HL-60/S4 treated with retinoic acid at 250 ng/mL for 4 days and 3 days (cell line): ENCODE measurements around the gene MAN1C1.
"Not testable (repeated sequence)": the region's sequence is repeated elsewhere in the genome, so short reads cannot be mapped to it uniquely, and the experiment has no call there.

Experiments used
- in situ Hi-C: fragments of 300-500 bp; cut with MboI; formaldehyde crosslinking; loops from 2 replicates; pipeline ENCODE4 v1.7.0; 2022; ENCODE audit warnings: low sequenced_read_pairs

The MAN1C1 gene

DNA sequence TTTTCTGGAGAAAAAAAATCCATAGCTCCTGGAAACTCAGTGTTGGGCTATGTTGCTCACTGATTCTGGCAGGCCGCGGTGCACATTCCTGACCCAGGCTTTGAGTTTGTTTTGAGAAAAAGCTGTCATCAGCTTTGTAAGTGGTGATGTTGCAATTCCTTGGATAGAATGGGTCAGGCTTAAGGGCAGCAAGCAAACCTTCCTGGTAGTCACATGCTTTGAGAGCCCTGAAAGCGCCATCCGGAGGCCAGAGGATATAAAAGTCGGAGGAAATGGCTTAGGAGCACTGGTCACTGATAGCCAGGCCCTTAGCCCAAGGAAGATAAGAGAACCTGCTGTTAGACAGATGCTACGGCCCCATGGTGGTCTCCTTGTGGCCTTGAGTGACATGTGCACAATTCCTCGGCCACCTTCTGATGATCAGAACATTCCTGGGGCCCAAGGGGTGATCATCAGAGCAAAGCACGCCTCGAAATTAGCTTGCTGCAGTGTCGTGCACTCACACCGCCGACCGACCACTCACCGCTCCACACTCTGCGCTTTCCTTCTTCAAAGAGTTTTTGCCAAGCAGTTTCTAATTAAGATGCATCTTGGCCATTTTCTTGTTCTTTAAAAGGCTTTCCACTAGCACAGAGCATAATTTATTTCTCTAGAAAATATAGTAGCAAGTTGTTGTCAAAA, 78.6 kb downstream of the MAN1C1 start:
- in situ Hi-C loops = no loop called here

DNA sequence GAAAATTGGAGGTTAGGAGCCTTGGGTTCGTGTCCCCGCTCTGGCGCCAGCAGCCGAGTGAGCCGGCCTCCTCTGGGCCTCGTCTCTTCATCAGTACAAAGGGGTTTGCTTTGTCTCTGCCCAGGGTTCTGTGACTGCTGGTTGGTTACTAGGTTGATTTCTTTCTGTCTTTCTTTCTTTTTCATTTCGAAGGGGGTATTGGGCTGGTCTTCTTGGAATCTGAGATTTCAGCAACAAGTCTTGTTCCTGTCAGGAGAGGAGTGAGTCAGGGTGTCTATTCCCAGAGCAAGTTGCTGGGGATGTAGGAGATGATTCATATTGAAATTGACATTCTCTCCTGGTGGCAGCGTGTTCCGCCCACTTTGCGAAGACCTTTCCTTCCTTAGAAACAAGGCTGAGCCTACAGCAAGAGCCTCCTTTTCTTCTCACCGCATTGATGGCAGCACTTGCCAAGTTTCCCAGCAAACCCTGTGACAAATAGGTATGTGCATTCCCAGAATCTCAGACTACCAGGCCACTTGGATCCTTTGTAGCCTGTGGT, 79.2 kb downstream of the MAN1C1 start:
- in situ Hi-C loops = no loop called here

DNA sequence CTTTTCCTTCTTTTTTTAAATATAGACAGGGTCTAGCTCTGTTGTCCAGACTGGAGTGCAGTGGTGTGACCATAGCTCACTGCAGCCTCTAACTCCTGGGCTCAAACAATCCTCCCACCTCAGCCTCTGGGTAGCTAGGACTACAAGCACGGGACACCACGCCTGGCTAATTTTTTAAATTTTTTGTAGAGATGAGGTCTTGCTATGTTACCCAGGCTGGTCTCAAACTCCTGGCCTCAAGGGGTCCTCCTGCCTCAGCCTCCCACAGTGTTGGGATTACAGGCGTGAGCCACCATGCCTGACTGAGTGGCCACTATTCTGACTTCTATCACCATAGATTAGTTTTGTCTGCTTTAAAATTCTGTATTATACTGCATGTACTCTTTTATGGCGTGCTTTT, 80.1 kb downstream of the MAN1C1 start:
- in situ Hi-C loops = not testable (repeated sequence)

DNA sequence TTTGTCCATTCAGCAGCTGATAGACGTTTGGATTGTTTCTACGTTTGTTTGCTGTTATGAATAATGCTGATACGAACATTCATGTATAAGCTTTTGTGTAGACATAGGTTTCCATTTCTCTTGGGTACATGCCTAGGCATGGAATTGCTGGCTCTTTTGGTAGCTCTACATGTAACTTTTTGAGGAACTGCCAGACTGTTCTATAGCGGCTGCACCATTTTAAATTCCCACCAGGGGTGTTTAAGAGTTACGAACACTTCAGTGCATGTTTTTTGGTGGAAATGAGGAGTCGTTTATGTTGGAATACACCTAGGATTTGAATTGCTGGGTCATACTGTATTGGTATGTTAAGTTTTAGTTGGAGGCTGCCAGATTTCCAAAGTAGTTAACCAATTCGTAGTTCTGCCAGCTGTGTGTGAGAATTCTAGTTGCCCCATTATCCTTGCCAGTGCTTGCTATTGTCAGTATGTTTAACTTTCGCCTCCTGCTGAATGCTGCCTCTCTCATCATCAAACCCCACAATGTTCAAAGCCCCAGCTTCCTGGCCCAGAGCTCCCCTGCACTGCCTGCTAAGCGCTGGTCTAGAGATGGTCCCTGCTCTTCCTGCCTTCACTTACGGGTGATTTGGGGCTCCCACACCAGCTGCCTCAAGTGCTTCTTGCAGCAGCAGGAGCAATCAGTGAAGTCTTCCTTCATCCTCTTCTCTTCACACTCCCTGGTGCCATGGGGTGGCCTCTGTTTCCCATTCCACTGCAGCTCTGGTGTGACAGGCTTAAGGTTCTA, 81.0 kb downstream of the MAN1C1 start:
- in situ Hi-C loops = no loop called here

DNA sequence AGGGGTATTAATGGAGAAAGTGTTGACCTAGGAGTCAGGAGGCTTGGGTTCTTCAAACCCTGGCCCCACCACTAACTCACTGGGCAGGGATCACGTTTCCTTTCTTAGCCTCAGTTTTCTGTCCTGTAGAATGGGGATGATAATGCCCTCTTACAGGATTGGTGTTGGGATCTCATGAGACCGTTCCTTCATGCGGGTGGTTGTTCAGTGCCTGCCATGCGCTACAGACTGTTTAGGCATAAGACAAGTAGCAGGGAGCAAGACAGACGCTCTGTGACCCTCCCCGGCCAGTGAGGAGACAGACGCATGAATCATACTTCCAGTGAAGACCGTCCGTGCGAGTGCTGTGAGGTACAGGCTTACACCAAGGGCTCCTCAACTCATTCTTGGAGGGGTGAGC, 81.7 kb downstream of the MAN1C1 start:
- in situ Hi-C loops = no loop called here

DNA sequence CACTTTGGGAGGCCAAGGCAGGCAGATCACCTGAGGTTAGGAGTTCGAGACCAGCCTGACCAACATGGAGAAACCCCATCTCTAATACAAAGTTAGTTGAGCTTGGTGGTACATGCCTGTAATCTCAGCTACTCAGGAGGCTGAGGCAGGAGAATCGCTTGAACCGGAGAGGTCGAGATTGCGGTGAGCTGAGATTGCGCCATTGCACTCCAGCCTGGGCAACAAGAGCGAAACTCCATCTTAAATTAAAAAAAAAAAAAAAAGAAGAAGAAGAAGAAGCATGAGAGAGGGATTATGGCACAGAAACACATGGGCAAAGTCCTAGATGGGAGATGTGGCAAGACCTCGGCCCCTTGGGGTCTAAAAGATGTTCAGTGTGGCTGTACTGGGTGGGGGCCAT, 82.5 kb downstream of the MAN1C1 start:
- in situ Hi-C loops = not testable (repeated sequence)

DNA sequence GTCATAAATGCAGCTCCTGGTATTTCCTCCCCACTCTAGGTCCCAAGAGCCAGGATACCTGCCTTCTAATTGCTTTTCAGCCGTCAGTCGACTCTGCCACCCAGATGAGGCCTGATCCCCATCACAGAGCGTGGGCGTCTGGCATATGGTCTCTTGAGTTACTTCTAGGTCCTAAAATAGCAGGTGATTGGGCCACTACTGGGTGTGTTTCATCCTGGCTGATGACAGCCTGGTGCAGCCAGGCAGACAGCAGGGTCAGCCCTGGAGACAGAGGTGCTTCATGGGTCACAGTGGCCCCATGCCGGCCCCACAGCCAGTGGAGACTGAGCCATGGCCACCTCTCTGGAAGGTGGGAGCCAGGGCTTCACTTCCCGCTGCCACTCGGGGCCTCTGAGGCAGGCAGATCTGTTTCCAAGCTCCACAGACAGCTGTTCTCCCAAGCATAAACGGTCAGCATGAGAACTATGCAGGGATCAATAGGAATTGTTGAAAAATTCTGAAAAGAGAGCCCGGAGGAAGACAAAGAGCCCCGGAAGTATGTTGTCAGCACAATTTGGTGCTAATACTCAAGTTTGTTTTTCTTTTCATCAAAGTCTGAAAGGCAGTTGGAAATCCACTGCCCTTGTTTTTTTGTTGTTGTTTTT, 83.0 kb downstream of the MAN1C1 start:
- in situ Hi-C loops = no loop called here

DNA sequence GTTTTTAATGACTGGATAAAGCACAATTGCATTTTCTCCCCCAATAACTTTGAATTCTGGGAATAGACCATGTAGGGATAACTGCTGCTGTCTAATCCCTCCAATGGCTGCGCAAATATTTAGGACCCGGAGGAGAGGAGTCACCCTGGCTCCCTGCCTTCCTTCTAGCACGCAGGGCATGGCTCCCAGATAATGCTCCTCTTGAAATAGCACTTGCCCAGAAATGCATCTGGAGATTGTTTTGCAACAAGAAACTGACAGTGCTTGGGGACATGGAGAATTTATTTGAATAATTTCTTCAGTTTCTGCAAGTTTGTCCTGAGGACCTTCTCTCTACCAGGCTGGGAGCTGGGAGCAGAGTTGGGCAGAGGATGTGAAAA, 83.5 kb downstream of the MAN1C1 start:
- in situ Hi-C loops = no loop called here

DNA sequence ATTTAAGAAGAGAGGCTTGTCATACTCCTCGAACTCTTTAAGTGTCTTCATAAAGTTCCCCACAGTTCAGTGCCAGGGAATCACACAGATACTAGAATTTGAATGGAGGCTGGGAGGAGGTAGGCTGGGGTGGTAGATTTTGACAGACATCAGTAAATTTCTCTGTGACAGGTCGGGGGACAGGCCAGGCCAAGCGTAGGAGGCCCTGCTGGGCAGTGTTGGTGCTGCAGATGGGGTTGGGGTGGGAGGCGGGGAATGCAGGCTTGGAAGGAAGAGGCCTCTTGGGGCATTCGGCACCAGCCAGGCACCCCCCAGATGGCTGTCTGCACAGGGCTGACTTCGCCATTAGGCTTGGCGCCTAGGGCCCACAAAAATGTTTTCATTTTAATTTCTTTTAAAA, 84.0 kb downstream of the MAN1C1 start:
- in situ Hi-C loops = no loop called here

DNA sequence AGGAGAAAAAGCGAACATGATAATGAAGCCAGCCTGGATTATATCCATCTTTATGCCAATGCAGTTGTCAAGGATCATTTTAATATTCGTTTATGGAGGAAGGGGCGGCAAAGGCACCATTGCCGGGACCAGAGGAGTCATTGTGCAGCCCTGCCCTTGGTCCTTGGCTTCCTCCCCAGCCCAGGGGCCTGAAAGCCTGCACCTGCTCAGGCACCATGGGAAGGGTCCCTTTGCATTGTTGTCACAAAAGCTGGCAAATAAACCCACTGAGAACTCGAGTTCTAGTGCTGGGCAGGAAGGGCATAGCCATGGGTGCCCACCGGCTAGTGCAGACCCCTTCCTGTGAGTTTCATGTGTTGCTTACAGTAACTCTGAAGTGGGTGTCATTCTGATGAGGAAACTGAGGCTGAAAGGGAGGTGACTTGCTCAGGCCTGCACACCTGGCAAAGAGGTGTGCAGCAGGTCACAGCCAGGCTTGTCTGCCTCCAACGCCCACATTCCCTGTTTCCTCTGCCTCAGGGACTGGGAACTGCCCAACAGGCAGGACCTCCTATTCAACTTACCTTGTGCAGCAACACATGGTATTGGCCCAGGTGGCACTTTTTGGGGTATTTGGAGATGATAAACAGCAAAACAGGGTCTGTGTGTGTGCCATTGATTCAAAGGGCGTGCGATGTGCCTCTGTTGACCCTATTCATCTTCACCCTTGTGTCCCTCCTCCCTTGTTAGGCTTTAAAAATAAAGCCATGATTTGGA, 84.6 kb downstream of the MAN1C1 start:
- in situ Hi-C loops = no loop called here

DNA sequence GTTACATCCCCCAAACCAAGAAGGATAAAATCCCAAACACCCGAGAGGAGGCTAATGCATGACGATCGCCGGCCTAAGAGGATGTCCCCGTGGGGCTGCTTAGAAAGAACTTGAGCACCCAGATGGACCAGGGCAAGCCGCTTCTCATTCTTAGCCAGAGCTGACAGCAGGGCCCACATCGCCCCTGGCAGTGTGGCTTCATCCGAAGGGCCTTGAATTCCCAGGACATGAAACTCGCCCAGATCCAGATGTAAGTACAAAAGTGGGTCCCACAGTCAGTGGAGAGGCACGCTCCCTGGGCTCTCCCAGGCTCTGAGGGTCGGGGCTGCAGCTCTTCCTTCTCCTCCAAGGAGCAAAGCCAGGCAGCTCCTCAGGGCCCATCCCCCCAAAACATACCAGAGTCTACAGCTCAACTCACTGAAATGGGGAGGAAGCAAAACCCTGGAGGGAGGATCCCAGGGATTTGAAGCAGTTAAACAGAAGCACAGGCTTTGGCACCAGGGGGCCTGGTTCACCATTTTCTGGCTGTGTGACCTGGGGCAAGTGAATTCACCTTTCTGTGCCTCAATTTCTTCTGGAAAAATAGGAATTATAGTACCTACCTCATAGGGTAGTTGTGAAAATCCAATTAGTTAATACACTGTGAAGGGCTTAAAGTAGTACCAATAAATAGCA, 85.6 kb downstream of the MAN1C1 start:
- in situ Hi-C loops = no loop called here

DNA sequence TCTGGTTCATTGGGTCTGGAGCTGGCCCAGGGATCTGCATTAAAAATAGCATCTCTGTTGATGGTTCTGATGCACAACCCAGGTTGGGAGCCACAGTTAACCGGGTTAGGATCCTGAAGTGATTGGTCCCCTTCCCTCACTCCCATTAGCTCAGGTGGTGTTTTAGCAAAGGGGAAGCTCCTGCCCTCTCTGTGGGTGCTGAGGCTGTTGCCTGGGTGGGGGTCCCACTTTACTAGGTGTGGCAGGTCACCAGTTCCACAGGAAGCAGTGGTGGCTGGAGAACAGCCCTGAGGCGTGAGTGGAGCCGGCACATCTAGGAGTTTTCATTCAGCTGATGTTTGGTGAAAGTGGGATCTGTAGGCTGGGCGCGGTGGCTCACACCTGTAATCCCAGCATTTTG, 86.5 kb downstream of the MAN1C1 start:
- in situ Hi-C loops = no loop called here

DNA sequence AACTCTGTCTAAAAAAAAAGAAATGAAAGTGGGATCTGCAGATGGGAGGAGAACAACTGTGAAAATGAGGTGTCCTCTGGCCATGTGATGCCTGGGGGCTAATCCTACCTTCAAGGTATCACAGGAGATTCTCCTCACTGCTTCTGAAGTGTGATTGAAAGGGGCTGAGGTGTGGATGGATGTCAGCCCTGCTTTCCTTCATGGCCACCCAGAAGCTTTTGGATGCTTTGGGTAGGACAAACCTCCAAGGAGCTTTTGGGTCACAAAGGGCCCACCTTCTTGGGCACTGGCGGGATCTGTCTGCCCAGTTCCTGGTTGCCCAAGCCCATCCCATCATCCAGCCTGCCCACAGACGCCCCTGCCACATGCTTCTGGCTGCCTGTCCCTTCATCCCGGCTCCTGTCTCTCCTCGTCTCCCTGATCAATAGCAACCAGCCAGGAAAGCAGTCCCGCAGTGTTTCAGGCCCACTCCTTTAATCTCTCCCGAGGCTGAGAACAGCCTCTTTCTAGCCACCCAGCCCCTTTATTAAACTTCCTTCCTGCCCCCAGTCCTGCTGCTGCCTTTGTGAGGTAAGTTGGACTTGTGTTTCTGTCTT, 87.2 kb downstream of the MAN1C1 start:
- in situ Hi-C loops = no loop called here

DNA sequence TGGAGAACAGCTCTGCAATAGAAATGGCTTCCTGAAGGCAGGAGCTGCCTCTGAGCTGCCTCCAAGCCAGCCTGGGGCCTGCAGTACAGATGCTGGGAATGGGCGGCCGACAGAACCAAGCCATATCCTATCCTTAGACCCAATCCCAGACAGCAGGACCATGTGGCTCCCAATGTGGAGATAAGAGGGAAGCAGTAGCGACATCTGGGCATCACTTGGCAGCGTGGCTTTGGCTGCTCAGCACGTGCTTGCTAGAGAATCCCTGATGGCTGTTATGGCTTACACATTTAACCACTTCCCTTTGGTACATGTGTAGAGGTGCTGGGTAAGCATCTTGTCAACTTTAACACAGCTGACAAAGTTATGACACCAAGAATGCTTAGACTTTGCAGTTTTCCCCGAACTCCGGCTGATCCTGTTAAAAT, 87.7 kb downstream of the MAN1C1 start:
- in situ Hi-C loops = no loop called here

DNA sequence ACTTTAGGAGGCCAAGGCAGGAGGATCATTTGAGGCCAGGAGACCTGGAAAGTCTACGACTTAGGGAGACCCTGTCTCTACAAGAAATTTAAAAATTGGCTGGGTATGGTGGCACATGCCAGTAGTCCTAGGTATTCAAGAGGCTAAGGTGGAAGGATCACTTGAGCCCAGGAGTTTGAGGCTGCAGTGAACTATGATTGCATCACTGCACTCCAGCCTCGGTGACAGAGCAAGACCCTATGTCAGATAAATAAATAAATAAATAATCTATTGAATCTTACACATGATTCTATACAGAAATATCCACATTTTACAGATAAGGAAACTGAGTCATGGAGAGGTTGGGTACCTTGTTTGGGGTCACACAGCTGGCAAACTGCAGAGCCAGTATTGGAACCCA, 89.1 kb downstream of the MAN1C1 start:
- in situ Hi-C loops = no loop called here

DNA sequence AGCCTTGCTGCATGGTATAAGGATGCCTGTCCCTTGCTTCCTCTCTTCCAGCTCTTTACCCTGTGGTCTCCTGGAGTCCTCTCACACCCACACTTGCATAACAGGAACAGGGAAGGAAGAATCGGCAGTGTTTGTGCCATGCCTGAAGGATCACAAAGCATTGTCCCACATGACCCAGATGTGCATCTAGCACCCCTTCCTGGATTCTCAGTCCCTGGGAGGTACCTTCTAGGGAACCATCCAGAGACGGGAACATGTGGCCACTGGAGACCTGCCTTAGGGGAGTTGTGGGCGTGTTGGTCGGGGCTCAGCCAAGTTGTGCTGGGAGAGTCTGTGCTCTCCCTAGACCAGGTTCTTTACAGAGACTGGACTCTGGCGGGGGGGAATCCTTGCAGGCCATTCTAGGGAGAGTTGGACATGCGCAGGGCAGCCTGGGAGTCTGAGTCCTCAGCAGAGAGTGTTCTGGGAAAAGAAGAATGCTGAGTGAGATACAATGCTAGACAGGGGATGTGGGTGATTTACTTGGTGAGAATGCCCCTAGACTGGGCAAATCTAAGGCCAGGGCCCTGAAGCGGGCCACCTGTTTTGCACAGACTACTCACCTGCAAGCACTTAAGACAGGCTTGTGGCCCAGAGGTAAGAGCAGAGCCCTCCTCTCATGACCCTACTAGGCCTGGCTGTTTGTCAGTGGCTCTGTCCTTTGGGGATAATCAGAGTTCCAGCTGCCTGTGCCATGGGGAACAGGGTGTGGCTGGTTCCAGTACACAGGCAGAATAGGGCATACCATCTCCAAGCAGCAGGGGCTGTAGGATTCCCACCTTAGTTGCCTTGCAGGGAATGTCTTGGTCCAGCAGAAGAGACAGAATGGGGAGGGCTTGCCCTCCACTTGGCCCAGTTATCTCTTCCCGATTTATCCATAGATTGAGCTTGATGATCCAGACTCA, 89.8 kb downstream of the MAN1C1 start:
- in situ Hi-C loops = no loop called here

DNA sequence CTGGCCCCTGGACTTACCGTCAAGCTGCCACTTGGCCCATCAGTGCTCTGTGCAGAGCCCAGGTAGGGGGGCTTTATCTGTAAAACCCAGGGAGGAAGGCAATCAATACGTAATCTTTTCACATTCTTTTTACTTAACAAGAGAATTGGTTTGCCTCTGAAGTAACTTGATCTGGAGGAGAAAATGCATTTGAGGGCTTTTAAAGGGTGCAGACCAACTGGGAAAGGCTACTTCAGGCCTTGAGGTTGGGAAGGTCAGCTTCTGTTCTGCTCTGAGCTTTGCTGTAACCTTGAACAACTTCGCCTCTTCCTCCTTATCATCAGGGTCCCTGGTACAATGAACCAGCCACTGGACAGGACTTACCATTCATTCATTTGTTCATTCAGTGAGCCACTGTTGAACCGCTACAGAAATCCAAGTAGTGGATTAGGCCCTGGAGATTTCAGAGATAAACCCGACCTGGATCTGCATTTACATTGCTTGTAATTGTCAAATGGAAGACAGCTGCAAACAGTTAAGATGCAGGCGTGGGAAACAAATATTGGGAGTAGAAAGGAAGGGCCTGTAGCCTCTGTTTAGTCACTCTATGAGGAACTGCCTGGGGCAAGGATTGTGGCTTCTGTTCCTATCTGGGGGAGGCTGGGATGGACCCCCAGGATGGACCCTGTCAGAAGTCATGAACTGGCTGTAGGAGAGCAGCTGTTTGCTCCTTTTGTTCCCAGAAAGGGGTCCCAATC, 90.9 kb downstream of the MAN1C1 start:
- in situ Hi-C loops = no loop called here

DNA sequence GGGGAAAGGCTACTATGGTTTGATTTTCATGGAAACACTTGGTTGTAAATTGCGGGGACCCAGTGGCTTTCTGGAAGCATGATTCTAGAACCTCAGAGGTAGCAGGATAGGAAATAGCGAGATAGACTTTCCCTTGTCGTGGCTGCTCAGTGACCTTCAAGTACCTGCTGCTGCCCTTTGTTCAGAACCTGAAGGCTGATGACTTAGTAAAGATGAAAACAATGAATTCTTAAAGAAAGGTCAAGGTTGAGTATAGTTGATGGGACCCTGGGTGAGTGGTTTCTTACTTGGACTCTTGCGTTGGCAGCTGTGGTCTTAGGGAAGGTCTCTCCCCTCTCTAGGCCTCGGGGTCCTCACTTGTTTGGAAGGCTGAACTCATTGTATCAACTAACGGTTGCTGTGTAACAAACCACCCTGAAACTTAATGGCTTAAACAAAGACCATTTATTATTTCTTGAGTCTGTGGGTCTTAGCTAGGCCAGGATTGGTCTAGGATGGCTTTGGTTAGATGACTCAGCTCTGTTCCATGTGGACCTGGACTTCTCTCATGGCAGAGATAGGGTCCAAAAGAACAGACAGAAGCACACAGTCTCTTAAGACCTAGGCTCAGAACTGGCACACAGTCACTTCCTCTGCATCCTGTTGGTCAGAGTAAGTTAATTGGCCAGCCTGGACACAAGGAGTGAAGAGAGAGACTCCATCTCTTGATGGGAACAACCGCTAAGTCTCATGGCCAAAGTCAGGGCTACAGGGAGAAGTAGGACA, 94.2 kb downstream of the MAN1C1 start:
- in situ Hi-C loops = no loop called here
